Endothelial cell (in vitro differentiated cells): ENCODE measurements around the gene RDH16. TPM values are rescaled to one million over a fixed set of nuclear protein-coding genes. Genes with fewer than 3 reads are reported as not detected.

Experiments
- DNase-seq: peaks from one replicate; pipeline ENCODE4 v3.0.0; 2021; ENCODE audit warnings: low spot score
- H3K27ac Mint-ChIP-seq: one replicate; pipeline ENCODE4 v1.8.0; 2021; ENCODE audit warnings: mixed read lengths, inconsistent platforms; ENCODE audit not compliant: unreplicated experiment
- H3K27me3 Mint-ChIP-seq: one replicate; pipeline ENCODE4 v1.8.0; 2021; ENCODE audit warnings: mild to moderate bottlenecking, moderate library complexity, mixed read lengths, inconsistent platforms; ENCODE audit not compliant: unreplicated experiment
- H3K36me3 Mint-ChIP-seq: one replicate; pipeline ENCODE4 v1.8.0; 2021; ENCODE audit warnings: mild to moderate bottlenecking, low read depth, mixed read lengths, inconsistent platforms; ENCODE audit not compliant: unreplicated experiment
- H3K4me1 Mint-ChIP-seq: one replicate; pipeline ENCODE4 v1.8.0; 2021; ENCODE audit warnings: mild to moderate bottlenecking, mixed read lengths, inconsistent platforms; ENCODE audit not compliant: unreplicated experiment
- H3K4me3 Mint-ChIP-seq: one replicate; pipeline ENCODE4 v1.8.0; 2021; ENCODE audit warnings: mild to moderate bottlenecking, mixed read lengths, inconsistent platforms; ENCODE audit not compliant: unreplicated experiment
- H3K9me3 Mint-ChIP-seq: one replicate; pipeline ENCODE4 v1.8.0; 2021; ENCODE audit warnings: mixed read lengths, inconsistent platforms; ENCODE audit not compliant: unreplicated experiment
- total RNA-seq: library from RNA; stranded (reverse); fragmentation: NEBNext Ultra II Directional; extraction: Animal tissue kit (Norgen Biotek cat#: 25700); gene quantifications from one replicate; pipeline ENCODE4 v1.2.1, GENCODE V29; 2021; ENCODE audit not compliant: unreplicated experiment
- TF ChIP-seq, protein P1 (sequence below): fragments of 200-600 bp; sonication (generic); IDR thresholded peaks from one replicate; pipeline ENCODE4 v1.5.0; 2021; ENCODE audit warnings: antibody characterized with exemption; ENCODE audit not compliant: unreplicated experiment

The RDH16 gene
- total RNA-seq, 1 donor from 2014 or later = 0.82 TPM

DNA sequence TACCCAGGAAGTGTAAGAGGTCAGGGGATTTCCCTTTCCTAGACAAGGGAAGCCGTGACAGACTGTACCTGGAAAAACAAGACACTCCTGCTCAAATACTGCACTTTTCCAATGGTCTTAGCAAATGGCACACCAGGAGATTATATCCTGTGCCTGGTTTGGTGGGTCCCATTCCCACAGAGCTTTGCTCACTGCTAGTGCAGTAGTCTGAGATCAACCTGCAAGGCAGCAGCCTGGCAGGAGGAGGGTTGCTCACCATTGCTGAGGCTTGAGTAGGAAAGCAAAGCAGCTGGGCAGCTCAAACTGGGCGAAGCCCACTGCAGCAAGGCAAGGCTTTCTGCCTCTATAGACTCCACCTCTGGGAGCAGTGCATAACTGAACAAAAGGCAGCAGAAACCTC is 1.0 kb upstream of the RDH16 start:
- Mint-ChIP-seq H3K4me1 (peaks cover 11% of the 10 kb centered on the region), H3K4me3 (no peak overlapping the region), H3K27ac (no peak overlapping the region), H3K27me3 (peaks cover 11% of the 10 kb centered on the region), H3K36me3 (peaks cover 10% of the 10 kb centered on the region), H3K9me3 (peaks cover 11% of the 10 kb centered on the region)
- TF ChIP-seq, protein P1, sequence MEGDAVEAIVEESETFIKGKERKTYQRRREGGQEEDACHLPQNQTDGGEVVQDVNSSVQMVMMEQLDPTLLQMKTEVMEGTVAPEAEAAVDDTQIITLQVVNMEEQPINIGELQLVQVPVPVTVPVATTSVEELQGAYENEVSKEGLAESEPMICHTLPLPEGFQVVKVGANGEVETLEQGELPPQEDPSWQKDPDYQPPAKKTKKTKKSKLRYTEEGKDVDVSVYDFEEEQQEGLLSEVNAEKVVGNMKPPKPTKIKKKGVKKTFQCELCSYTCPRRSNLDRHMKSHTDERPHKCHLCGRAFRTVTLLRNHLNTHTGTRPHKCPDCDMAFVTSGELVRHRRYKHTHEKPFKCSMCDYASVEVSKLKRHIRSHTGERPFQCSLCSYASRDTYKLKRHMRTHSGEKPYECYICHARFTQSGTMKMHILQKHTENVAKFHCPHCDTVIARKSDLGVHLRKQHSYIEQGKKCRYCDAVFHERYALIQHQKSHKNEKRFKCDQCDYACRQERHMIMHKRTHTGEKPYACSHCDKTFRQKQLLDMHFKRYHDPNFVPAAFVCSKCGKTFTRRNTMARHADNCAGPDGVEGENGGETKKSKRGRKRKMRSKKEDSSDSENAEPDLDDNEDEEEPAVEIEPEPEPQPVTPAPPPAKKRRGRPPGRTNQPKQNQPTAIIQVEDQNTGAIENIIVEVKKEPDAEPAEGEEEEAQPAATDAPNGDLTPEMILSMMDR = no peak
- DNase-seq = no peak

- peaks cover 11% of the 10 kb centered on the region for H3K4me1 Mint-ChIP-seq
- H3K4me3 Mint-ChIP-seq = no peak overlapping the region
- peaks cover 8% of the 10 kb centered on the region for H3K27me3 Mint-ChIP-seq
- no peak for DNase-seq
- H3K36me3 Mint-ChIP-seq = peaks cover 13% of the 10 kb centered on the region
- H3K27ac Mint-ChIP-seq = no peak overlapping the region
- TF ChIP-seq, protein P1 = no peak
- peaks cover 12% of the 10 kb centered on the region for H3K9me3 Mint-ChIP-seq
Measured at GRCh38 chr12:56955631-56956256, 1.7 kb downstream of the RDH16 start.

- Mint-ChIP-seq H3K4me1 (peaks cover 11% of the 10 kb centered on the region), H3K4me3 (no peak overlapping the region), H3K27me3 (peaks cover 8% of the 10 kb centered on the region), H3K9me3 (peaks cover 12% of the 10 kb centered on the region), H3K36me3 (peaks cover 13% of the 10 kb centered on the region), H3K27ac (no peak overlapping the region)
- TF ChIP-seq, protein P1 = no peak
- DNase-seq = no peak
Measured at GRCh38 chr12:56954958-56955355, 2.5 kb downstream of the RDH16 start.

GRCh38 chr12:56954057-56954957 is 3.1 kb downstream of the RDH16 start:
- Mint-ChIP-seq H3K4me3 (no peak overlapping the region), H3K4me1 (peaks cover 11% of the 10 kb centered on the region), H3K27me3 (peaks cover 8% of the 10 kb centered on the region), H3K9me3 (peaks cover 12% of the 10 kb centered on the region), H3K27ac (no peak overlapping the region), H3K36me3 (peaks cover 17% of the 10 kb centered on the region)
- TF ChIP-seq, protein P1 = no peak
- no peak for DNase-seq

- DNase-seq = no peak
- Mint-ChIP-seq H3K9me3 (peaks cover 12% of the 10 kb centered on the region), H3K27ac (no peak overlapping the region), H3K4me1 (peaks cover 11% of the 10 kb centered on the region), H3K27me3 (peaks cover 8% of the 10 kb centered on the region), H3K4me3 (no peak overlapping the region), H3K36me3 (peaks cover 19% of the 10 kb centered on the region)
- TF ChIP-seq, protein P1 = no peak
Measured at GRCh38 chr12:56953314-56953713, 4.1 kb downstream of the RDH16 start.
